GM18526 (cell line): ENCODE measurements around the gene SLPI.

Experiments
- POLR2A ChIP-seq: IDR thresholded peaks from 3 replicates; pipeline ENCODE4 v1.6.1; 2011; ENCODE audit not compliant: insufficient read length; ENCODE audit errors: extremely low read depth

The SLPI gene

DNA sequence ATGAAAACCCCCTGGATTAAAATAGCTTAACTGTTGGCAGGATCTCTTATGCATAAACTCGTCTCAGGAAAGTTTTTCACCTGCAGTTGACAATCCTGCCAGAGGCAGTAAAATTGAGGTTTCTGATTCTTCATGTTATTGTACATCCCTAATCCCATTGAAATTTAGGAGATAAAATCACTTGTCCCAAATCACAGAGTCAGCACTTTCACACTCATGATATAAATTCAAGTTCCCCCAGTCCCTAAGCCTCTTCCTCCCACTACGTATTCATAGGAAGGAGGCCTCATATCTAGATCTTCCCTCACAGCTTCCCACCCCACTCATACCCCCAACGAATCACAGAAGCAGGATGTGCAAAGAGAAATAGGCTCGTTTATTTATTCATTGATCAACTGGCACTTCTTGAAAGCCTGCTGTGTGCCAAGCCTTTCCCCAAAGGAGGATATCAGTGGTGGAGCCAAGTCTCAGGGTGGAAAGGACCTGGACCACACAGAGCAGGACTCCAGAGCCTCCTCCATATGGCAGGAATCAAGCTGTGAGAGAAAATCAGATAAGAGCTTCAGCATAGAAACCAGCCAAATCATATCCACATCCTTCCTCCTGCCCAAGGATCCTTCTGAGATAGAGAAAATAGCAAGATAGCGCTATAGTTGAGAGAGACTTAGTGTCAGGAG is 2.3 kb downstream of the SLPI start:
- no peak for TF ChIP-seq POLR2A

DNA sequence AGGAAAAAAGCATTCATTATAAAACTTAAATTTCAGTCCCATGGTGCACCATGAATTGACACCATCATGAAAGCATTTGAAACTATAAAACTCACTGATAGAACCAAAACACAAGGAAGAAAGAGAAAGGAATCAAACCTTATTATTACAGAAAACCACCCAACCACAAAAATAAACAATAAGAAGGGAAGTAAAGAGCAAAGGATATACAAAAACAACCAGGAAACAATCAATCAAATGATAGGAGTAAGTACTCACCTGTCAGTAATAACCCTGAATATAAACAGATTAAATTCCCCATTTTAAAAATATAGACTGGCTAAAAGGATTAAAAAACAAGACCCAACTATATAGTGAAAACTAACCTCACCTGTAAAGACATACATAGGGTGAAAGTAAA is 5.8 kb downstream of the SLPI start:
- TF ChIP-seq POLR2A, result no peak

DNA sequence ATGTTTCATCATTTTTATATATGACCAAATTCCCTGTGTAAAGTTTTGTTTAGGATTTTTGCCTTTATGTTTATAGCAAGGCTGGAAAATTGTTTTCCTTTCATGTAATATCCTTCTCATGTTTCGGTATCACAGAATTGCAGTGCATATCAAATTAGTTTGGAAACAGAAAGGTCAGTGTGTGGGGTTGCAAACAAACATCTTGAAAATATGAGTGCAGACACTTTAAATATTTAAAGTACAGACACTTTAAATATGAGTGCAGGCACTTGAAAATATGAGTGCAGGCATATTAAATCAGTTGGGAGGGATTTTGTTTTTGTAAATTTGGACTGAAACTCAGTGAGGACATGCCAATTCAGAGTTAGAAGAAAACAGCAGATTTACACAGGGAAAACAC is 6.5 kb downstream of the SLPI start:
- TF ChIP-seq POLR2A, result no peak

- TF ChIP-seq POLR2A, result no peak
These were observed 8.3 kb downstream of the SLPI start for GRCh38 chr20:45246109-45246508.

DNA sequence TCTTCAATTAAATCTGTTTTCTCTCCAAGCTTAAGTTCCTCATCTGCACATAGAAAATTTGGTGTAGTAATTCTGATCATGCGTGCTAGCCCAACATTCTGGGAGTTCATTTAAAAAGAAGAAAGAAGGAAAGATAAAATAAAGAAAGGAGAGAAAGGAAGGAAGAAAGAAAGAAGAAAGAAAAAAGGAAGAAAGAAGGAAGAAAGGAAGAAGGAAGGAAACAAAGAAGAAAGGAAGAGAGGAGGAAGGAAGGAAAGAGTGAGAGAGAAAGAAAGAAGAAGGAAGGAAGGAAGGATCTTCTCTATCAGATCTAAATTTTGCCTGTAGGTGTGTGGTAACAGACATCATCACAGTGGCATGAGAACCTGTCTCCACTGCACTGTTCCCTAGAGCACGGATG is 16.2 kb downstream of the SLPI start:
- TF ChIP-seq POLR2A, result no peak

- no peak for TF ChIP-seq POLR2A
These were observed 18.4 kb downstream of the SLPI start for GRCh38 chr20:45235995-45236394.

DNA sequence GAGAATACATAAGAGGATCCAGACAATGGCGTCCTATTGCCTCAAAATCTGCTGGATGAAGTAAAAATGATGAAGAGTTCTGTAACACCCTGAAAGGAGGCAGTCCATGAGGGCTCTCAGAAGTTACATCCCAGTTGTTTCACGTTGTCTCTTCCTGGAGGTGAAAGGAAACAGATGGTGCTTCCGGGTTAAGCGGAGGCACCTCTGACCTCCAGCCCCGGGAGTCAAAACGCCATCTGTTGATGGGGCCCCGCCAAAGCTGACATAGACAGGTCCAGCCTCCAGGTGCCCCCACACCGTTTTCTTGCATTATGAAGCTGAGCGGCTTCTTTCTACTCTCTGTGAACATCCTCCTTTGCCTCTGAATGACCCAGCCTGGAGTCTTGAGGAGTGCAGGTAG is 23.7 kb downstream of the SLPI start:
- no peak for TF ChIP-seq POLR2A

GRCh38 chr20:45229264-45230056 is 24.9 kb downstream of the SLPI start:
- TF ChIP-seq POLR2A, result no peak

DNA sequence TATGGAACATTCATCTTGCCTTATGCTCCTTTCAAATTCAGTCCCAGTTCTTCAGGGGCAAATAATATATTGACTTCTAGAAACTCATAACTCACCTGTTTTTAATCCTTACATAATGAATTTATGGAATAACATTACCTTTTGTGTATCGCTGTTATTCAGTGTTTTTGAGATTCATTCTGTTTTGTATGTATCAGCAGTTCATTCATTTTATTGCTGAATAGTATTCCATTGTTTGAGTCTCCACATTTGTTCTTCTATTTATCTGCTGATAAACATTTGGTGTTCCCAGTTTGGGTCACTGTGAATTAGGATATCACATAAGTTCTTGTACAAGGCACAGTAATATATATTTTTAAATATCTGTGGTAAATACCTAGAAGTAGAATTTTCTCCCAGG is 28.1 kb downstream of the SLPI start:
- TF ChIP-seq POLR2A, result no peak

GRCh38 chr20:45223136-45223535 is 31.2 kb downstream of the SLPI start:
- TF ChIP-seq POLR2A, result no peak

DNA sequence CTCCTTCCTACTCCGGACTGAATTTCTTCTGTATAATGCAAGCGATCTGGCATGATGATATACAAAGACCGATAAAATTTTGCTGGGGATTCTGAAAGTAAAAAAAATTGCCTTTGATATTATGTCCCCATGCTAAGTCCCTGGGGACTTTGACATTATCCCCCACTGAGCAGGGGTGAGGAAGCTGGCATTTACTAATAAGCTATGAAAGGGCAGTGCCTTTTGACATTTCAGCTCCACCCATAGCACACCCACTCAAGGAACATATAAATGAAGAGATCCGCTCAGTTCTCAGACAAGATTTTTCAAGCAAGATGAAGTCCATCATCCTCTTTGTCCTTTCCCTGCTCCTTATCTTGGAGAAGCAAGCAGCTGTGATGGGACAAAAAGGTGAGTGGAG is 33.3 kb downstream of the SLPI start, which contains the start of gene SEMG2:
TSS of gene SEMG2 (plus strand) at position 298 of the 400 bp plus-strand sequence. CDS start at position 315, 17 bp downstream.
- TF ChIP-seq POLR2A, result no peak

GRCh38 chr20:45218636-45219035 is 35.7 kb downstream of the SLPI start:
- TF ChIP-seq POLR2A, result no peak

DNA sequence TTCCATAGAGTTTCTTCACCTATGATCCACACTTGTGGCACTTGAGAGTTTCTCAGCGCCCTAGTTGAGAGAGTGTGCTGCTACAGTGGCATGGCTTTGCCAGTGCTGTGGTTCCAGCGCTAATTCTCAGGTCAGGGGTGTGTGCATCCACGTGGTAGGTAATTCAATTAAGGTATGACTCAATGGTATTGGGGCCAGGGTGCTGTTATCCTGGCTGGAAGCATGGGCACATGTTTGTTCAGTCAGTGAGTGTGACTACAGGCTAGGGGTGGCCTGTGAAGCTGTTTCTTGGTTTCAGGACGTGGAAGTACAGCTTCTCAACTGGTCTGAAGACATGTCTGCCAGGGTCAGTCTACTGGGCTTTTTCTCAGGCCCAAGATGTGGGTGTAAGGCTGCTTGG is 36.2 kb downstream of the SLPI start:
- TF ChIP-seq POLR2A, result no peak

GRCh38 chr20:45212836-45213235 is 41.5 kb downstream of the SLPI start:
- TF ChIP-seq POLR2A, result no peak

DNA sequence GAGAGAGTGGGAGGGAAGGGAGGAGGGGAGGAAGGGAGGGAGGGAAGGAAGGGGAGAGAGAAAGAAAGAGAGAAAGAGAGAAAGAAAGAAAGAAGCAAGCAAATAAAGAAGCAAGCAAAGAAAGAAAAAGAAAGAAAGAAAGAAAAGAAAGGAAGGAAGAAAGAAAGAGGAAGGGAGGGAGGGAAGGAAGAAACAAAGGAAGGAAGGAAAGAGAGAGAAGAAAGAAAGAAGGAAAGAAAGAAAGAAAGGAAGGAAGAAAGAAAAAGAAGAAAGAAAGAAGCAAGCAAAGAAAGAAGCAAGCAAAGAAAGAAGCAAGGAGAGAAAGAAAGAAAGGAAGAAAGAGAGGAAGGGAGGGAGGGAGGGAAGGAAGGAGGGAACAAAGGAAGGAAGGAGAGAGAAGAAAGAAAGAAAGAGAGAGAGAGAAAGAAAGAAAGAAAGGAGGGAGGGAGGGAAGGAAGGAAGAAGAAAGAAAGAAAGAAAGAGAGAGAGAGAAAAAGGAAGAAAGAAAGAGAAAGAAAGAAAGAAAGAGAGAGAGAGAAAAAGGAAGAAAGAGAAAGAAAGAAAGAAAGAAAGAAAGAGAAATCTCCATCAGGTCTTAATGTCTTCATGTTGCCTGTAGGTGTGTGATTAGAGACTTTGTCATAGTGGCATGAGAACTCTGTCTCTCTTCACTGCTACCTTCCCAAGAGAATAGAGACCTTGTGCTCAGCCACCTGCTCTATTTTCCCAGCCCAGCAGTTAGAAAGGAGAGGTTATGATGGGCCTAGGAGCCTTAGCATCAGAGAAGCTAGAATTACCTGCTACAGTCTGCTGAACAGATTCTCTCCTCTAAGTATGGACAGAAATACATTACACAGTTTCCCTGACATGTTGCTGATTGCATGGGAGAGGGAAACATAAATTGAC is 42.5 kb downstream of the SLPI start:
- no peak for TF ChIP-seq POLR2A
